Gastroesophageal sphincter (tissue), 3 donors: ENCODE measurements around the gene METRN.

Source experiments
- POLR2A ChIP-seq, 2 donors: fragments of 450-650 bp; IDR thresholded peaks; one replicate each; pipeline ENCODE4 v1.6.1; 2017; ENCODE audit warnings: antibody characterized with exemption in 2 of 2, mild to moderate bottlenecking in 2 of 2, moderate library complexity in 1 of 2
- POLR2AphosphoS5 ChIP-seq: sonication (generic); formaldehyde crosslinking; IDR thresholded peaks from one replicate; pipeline ENCODE4 v1.6.1; 2017; ENCODE audit warnings: antibody characterized with exemption
- TF ChIP-seq, protein P1 (sequence below), 4 experiments: fragments of 200-600 bp in 2 of 4; fragments of 450-650 bp in 2 of 4; sonication (generic) in 1 of 4; IDR thresholded peaks; one replicate each; pipeline ENCODE4 v1.5.1; 2017 to 2019; ENCODE audit warnings: antibody characterized with exemption in 4 of 4, mild to moderate bottlenecking in 2 of 4, moderate library complexity in 2 of 4

DNA sequence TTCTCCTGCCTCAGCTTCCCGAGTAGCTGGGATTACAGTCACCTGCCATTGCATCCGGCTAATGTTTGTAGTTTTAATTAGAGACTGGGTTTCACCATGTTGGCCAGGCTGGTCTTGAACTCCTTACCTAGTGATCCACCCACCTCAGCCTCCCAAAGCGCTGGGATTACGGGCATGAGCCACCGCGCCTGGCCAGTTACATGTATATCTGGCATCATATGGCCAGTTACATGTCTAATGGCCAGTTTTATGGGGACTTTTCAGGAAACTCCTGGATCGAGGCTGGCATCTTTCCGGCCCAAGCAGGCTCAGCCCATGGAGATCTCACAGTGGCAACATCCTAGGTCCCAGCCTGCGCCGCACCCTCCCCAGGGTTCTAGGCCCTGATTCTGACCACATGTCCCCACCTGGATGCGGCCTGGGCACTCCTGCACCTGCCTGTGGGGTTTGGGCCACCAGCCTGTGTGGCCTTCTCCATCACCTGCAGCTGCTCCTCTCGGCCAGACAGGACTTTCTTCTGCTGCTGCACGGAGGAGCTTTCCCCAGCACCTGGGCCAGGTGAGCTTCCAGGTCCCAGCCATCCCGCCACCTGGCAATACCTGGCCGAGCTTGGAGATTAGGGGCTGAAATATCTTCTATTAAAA is 27.2 kb downstream of the METRN start:
- TF ChIP-seq, protein P1, sequence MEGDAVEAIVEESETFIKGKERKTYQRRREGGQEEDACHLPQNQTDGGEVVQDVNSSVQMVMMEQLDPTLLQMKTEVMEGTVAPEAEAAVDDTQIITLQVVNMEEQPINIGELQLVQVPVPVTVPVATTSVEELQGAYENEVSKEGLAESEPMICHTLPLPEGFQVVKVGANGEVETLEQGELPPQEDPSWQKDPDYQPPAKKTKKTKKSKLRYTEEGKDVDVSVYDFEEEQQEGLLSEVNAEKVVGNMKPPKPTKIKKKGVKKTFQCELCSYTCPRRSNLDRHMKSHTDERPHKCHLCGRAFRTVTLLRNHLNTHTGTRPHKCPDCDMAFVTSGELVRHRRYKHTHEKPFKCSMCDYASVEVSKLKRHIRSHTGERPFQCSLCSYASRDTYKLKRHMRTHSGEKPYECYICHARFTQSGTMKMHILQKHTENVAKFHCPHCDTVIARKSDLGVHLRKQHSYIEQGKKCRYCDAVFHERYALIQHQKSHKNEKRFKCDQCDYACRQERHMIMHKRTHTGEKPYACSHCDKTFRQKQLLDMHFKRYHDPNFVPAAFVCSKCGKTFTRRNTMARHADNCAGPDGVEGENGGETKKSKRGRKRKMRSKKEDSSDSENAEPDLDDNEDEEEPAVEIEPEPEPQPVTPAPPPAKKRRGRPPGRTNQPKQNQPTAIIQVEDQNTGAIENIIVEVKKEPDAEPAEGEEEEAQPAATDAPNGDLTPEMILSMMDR (IDR thresholded peaks at IDR 0.05), result no peak
- TF ChIP-seq POLR2A (IDR thresholded peaks at IDR 0.05) (no peak), POLR2AphosphoS5 (no peak)
